Spinal cord (tissue), 10 donors: Measurements from ENCODE around the gene DLEU7. TPM values are rescaled to one million over a fixed set of nuclear protein-coding genes. Genes with fewer than 3 reads are reported as not detected.

Source experiments
- DNase-seq, 6 donors: peaks; one replicate each; pipeline versions ENCODE4 v3.0.0 to v3.0.0-alpha.2; 2013 to 2015; ENCODE audit warnings: low spot score in 6 of 6, low read depth in 4 of 6
- H3K27ac ChIP-seq: one replicate; pipeline ENCODE4 v1.5.1; 2013; ENCODE audit warnings: low read depth, low read length, control low read depth
- H3K27me3 ChIP-seq: one replicate; pipeline ENCODE4 v1.6.1; 2013; ENCODE audit warnings: low read length; ENCODE audit not compliant: control insufficient read depth, insufficient read depth
- H3K36me3 ChIP-seq: one replicate; pipeline ENCODE4 v1.6.1; 2013; ENCODE audit warnings: low read length; ENCODE audit not compliant: control insufficient read depth, insufficient read depth
- H3K4me1 ChIP-seq: one replicate; pipeline ENCODE4 v1.6.1; 2013; ENCODE audit warnings: low read length; ENCODE audit not compliant: control insufficient read depth, insufficient read depth
- H3K4me3 ChIP-seq: one replicate; pipeline ENCODE4 v1.5.1; 2013; ENCODE audit warnings: low read depth, low read length, control low read depth
- H3K9me3 ChIP-seq: one replicate; pipeline ENCODE4 v1.6.1; 2013; ENCODE audit warnings: low read length; ENCODE audit not compliant: control insufficient read depth, insufficient read depth
- WGBS: methylation state at CpG from one replicate; pipeline ENCODE4 v1.1.5; 2013; ENCODE audit warnings: missing lambda C conversion rate; ENCODE audit not compliant: insufficient coverage; 5-methylcytosine and 5-hydroxymethylcytosine counted together
- polyA plus RNA-seq, 2 donors: library from polyadenylated mRNA; unstranded; fragments of 120-200 nt; gene quantifications; one replicate each; pipeline ENCODE4 v1.2.1, GENCODE V29; 2013; ENCODE audit not compliant: insufficient read length in 2 of 2
- total RNA-seq, 2 donors: library from RNA; depleted of rRNA in 1 of 2; stranded (reverse); fragments of 120-200 nt in 1 of 2; fragments of >200 nt in 1 of 2; gene quantifications; one replicate each; pipeline versions ENCODE4 v1.2.3 to v1.2.4, GENCODE V29; 2013 to 2014
- donor health status: healthy.

DLEU7 gene
- total and polyA plus RNA-seq, 4 donors, result 3.9 to 8.8 (median 8.1) TPM

- no CpG with 5 or more reads among the region's 2 CpGs for WGBS
- Histone ChIP-seq H3K27ac (no peak overlapping the region), H3K4me3 (no peak overlapping the region), H3K9me3 (peaks cover 2% of the 10 kb centered on the region), H3K36me3 (no peaks in the 10 kb centered on the region), H3K4me1 (no peaks in the 10 kb centered on the region), H3K27me3 (no peaks in the 10 kb centered on the region)
- no peak for DNase-seq
These were observed 13.6 kb downstream of the DLEU7 start for GRCh38 chr13:50829896-50830295.

GRCh38 chr13:50829226-50829625, 14.3 kb downstream of the DLEU7 start:
- Histone ChIP-seq H3K27ac (no peak overlapping the region), H3K4me1 (no peaks in the 10 kb centered on the region), H3K4me3 (no peak overlapping the region), H3K27me3 (no peaks in the 10 kb centered on the region), H3K36me3 (no peaks in the 10 kb centered on the region), H3K9me3 (peaks cover 2% of the 10 kb centered on the region)
- no peak for DNase-seq
- no CpG with 5 or more reads among the region's 3 CpGs for WGBS

- 67% methylated on average over 1 of the region's 3 CpGs for WGBS
- Histone ChIP-seq H3K4me1 (no peaks in the 10 kb centered on the region), H3K27me3 (no peaks in the 10 kb centered on the region), H3K36me3 (no peaks in the 10 kb centered on the region), H3K9me3 (no peaks in the 10 kb centered on the region), H3K4me3 (no peak overlapping the region), H3K27ac (no peak overlapping the region)
- DNase-seq, result no peak
These were observed 17.5 kb downstream of the DLEU7 start for GRCh38 chr13:50826035-50826434.

- Histone ChIP-seq H3K36me3 (no peaks in the 10 kb centered on the region), H3K9me3 (no peaks in the 10 kb centered on the region), H3K27ac (no peak overlapping the region), H3K4me1 (no peaks in the 10 kb centered on the region), H3K4me3 (no peak overlapping the region), H3K27me3 (no peaks in the 10 kb centered on the region)
- WGBS, result 96% methylated on average over 3 of the region's 4 CpGs
- no peak for DNase-seq
These were observed 31.2 kb downstream of the DLEU7 start for GRCh38 chr13:50812242-50812641.

- Histone ChIP-seq H3K4me3 (no peak overlapping the region), H3K27me3 (no peaks in the 10 kb centered on the region), H3K27ac (no peak overlapping the region), H3K9me3 (no peaks in the 10 kb centered on the region), H3K4me1 (no peaks in the 10 kb centered on the region), H3K36me3 (no peaks in the 10 kb centered on the region)
- DNase-seq, result no peak
- WGBS, result 80% methylated on average over 1 of the region's 2 CpGs
These were observed 32.5 kb downstream of the DLEU7 start for GRCh38 chr13:50810998-50811397.

- DNase-seq, result no peak
- H3K4me1 ChIP-seq, result no peaks in the 10 kb centered on the region
- H3K9me3 ChIP-seq, result no peaks in the 10 kb centered on the region
- WGBS, result no CpG with 5 or more reads among the region's 4 CpGs
- H3K27ac ChIP-seq, result no peak overlapping the region
- H3K4me3 ChIP-seq, result no peak overlapping the region
- no peaks in the 10 kb centered on the region for H3K27me3 ChIP-seq
- no peaks in the 10 kb centered on the region for H3K36me3 ChIP-seq
These were observed 33.0 kb downstream of the DLEU7 start for GRCh38 chr13:50810468-50810867.

- DNase-seq, result peak in 1 of 6 donors; percentile 17
- WGBS, result 57% methylated on average over 1 of the region's 8 CpGs
- Histone ChIP-seq H3K9me3 (peaks cover 1% of the 10 kb centered on the region), H3K4me1 (no peaks in the 10 kb centered on the region), H3K4me3 (no peak overlapping the region), H3K36me3 (no peaks in the 10 kb centered on the region), H3K27me3 (no peaks in the 10 kb centered on the region), H3K27ac (peak overlapping the region; percentile 45)
These were observed 34.1 kb downstream of the DLEU7 start for GRCh38 chr13:50809133-50810090.

GRCh38 chr13:50805805-50806204, 37.7 kb downstream of the DLEU7 start:
- H3K27me3 ChIP-seq, result no peaks in the 10 kb centered on the region
- no peak for DNase-seq
- H3K4me1 ChIP-seq, result no peaks in the 10 kb centered on the region
- H3K27ac ChIP-seq, result no peak overlapping the region
- no peaks in the 10 kb centered on the region for H3K36me3 ChIP-seq
- H3K9me3 ChIP-seq, result peaks cover 1% of the 10 kb centered on the region
- H3K4me3 ChIP-seq, result no peak overlapping the region

GRCh38 chr13:50801087-50801931, 42.2 kb downstream of the DLEU7 start:
- WGBS, result 27% methylated on average over 6 of the region's 13 CpGs
- Histone ChIP-seq H3K27me3 (no peaks in the 10 kb centered on the region), H3K4me1 (no peaks in the 10 kb centered on the region), H3K36me3 (no peaks in the 10 kb centered on the region), H3K27ac (peak overlapping the region; percentile 59), H3K9me3 (peaks cover 1% of the 10 kb centered on the region), H3K4me3 (no peak overlapping the region)
- peak; percentile 31 to 89 (median 54) for DNase-seq
